NCI-H2029 (cell line): ENCODE measurements around the gene HRG.

Experiments used
- DNase-seq: peaks from one replicate; lab custom pipeline; 2025; lab: John Stamatoyannopoulos, UW

HRG gene

DNA sequence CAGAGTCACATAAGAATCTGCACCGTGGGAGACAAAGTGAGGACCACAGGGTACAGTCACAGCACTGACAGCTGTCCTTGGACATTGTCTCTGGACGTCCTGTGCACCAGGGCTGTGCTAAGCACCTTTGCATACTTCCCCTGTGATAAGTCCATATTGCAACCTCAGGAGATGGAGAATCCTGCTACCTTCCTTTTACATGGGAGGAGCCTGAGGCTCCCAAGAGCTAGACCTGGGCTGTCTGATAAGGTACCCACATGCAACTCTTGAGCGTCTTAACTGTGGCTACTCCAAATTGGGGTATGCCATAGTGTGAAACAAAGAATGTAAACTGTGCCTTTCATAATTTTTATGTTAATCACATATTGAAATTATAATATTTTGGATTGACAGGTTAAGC, 28.1 kb upstream of the HRG start:
- DNase-seq, result no peak

DNA sequence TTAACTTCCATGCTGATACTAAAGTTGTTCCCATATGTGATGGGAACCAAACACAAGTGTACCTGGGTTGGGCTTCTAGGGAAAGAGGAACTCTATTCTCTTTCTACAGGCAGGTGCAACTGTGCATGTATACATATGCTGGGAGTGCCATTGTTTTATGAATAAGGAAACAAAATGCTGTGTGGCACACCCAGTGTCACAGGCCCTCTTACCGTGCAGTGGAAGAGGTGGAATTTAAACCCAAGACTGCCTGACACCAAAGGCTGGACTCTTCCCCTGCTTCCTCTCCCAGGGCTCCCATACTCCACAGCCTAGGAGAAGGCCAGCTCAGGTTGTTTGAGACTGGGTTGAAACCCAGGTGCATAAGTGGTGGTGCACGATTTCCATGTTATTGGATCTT, 27.6 kb upstream of the HRG start:
- DNase-seq, result no peak

DNA sequence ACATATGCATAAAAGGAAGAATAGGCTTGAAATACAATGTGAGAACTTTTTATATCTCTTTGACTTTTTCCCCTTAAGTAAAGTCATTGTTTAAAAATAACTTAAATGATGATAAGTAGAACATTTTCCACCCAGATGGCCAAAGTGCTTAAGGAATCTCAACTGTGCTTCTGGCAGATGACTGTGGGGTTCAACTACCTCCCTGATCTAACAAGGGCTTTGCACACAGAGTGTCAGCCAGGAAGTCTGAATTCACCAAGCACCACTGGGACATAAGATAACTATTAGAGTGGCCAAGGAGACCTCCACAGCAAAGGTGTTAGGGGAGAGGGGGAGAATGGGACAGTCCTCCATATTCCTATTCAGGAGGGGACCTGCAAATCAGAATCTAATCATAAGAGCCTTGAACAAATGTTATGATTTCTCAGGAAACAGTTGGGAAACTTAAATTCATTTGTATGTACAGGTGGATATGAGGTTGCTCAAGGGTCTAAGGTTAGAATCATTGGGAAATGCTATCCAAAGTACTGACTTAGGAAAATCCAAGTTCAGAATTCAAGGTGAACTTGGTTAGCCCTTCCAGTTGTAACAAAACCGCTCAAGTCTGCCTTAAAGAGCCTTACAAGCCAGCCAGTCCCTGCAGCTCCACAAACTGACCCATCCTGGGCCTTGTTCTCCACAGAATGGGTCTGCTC, 25.9 kb upstream of the HRG start, which contains the start of gene FETUB:
FETUB (plus strand) TSS at position 622 of the 695 bp plus-strand sequence; CDS start at position 684, 62 bp downstream.
- DNase-seq, result no peak

DNA sequence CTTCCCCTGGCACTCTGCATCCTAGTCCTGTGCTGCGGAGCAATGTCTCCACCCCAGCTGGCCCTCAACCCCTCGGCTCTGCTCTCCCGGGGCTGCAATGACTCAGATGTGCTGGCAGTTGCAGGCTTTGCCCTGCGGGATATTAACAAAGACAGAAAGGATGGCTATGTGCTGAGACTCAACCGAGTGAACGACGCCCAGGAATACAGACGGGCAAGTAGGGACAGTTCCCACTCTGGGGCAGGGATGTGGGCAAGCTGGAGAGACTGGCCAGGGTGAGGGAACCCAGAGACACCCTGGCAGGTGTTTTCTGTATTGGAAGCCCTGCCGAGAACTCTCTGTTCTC, 25.4 kb upstream of the HRG start:
- DNase-seq, result no peak

DNA sequence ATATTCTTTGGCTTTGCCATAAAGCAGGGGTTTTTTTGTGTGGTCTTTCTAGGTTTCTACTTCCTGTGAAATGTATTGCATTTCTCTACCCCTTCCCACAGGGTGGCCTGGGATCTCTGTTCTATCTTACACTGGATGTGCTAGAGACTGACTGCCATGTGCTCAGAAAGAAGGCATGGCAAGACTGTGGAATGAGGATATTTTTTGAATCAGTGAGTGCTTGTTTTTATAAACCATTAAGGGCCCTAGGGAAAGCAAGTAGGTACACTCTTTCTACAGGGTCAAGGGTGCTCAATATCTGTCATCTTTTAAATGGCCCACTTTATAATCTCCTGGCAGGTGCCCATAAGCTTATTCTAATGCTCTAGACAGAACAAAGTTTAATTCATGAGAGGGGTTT, 24.9 kb upstream of the HRG start:
- DNase-seq, result no peak

DNA sequence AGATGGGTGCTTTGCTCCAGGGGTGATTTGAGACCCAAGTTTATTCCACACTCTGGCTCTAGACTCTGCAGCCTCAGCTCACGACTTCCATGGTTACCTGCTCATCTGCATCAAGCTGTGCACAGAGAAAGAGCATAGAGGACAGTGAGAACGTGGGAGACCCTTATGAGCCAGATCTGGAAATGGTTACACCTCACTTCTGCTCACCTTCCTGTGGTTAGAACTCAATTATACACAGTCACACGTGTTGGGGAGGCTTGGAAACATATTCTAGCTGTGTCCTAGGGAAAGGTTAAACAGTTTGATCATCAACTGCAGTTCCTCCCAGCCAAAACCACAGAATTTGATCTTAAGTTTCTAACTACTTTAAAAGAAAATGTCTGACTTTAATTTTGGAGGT, 23.8 kb upstream of the HRG start:
- DNase-seq, result no peak

DNA sequence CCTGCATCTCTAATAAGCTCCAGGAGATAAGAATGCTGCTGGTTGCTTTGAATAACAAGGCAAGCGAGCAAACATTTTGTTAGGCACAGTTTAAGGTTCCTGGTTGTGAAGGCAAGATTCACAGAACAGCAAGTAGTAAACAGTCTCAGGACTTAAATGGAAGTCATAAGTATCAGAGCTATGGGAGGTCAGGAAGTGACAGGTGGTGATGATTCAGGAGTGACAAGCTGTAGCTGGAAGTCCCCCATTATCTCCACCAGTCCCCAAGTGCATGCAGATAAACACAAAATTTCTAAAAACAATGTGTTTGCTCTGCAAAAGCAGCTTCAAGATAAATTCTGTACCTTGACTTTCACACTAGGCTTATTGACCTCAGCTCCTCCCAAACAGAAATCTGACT, 22.3 kb upstream of the HRG start:
- no peak for DNase-seq

DNA sequence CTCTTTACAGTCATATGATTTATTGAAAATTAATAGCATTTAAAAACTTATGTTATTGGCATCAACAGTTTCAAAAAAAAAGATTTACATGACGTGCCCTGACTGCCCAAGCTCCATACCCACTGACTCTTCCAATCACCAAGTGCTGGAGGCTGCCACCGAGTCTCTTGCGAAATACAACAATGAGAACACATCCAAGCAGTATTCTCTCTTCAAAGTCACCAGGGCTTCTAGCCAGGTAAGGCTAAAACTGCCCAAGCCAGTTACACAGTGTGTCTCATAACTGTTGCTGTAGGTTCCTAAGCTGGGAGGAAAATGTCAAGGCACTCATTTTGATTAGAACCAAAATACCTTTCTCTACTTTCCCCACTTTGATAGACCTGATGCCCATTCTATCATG, 21.1 kb upstream of the HRG start:
- no peak for DNase-seq

DNA sequence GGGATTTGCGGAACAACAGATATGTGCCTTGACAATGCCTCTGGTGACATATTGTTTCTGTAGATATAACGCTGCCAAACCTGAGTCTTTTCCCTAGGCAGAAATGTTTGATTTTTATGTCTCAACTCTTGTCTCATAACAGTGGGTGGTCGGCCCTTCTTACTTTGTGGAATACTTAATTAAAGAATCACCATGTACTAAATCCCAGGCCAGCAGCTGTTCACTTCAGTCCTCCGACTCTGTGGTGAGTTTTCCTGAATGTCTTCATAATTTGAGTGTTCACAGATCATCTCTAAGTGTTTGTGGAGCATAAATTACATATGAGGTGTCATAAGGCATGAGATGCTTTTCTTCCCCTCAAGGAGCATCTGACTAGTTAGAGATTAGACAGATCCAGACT, 19.7 kb upstream of the HRG start:
- no peak for DNase-seq

DNA sequence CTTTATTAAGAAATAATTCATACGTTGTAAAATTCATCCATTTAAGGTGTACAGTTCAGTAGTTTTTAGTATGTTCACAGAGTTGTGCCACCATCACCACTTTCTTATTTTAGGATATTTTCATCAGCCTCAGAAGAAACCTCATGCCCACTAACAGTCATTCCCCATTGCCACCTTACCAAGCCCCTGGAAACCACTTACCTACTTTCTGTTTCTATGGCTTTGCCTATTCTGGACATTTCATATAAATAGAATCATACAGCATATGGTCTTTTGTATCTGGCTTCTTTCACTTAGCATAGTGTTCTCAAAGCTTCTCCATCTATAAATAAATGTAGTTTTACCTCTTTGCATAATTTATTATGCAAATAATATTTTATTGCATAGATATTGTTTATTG, 19.0 kb upstream of the HRG start:
- no peak for DNase-seq

DNA sequence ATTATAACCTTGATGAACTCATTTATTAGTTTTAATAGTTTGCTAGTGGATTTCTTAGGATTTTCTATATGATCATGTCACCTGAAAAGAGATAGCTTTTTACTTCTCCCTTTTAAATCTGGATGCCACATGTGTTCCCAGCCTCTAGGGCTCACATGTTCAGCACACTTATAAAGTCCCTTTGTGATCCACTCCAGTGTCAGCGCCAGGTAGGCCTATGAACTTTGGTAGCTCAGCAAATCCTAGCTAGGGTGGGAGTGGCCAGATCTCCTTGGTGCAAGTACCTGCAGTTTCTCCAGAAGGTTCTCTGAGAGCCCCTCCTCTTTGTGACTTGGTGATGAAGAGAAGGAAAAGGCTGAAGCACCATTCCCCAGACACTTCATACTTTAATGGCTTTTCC, 17.0 kb upstream of the HRG start:
- DNase-seq, result no peak

DNA sequence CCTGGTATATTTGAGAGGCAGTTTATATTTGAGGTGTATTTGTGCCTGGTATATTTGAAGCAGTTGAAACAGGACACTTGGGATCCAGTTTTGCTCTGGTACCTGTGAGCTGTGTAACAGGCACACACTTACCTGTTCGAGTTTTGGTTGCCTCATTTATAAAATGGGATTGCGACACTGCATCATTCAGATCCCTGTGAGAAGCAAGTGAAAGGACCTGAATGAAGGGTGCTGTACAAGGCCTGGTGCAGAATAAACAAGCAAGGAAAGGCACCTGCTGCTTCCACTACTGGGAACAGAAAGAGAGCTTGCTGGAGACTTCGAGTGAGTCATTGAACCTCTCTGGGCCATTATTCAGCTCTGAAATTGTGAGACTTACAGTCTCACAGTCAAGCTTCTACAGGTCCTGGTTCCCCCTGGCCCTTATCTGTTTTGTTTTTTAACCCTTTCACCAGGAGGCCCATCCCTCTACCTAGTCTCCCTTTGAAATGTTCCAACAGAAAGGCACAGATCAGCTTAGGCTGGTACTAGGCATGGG, 14.1 kb upstream of the HRG start:
- DNase-seq, result no peak

DNA sequence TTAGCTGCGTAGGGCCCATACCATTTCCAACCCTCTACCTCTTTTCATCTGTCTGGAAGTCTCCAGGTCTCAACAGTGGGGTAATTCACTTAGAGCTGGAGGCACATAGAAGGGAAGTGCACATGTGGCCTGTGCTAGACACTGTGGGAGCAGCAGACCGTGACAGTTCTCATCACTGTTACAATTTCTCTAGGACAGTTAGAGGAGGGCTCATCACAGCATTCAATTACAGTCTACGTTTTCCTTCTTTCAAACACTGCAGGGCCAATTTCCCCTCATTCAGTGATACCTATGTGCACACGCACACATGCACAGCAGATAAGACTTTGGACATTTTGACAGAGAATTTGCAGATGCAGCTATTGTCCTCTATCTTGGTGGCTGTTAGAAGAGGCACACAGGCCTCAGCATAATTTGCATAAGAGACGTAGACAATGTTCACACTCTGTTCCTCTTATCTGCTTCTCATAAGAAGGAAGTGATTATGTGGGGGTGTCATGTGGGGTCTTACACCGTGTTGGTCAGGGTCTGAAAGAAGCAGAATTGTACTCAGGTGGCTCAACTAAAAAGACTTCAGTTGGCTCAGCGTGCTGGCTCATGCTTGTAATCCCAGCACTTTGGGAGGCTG, 12.6 kb upstream of the HRG start:
- DNase-seq, result no peak

DNA sequence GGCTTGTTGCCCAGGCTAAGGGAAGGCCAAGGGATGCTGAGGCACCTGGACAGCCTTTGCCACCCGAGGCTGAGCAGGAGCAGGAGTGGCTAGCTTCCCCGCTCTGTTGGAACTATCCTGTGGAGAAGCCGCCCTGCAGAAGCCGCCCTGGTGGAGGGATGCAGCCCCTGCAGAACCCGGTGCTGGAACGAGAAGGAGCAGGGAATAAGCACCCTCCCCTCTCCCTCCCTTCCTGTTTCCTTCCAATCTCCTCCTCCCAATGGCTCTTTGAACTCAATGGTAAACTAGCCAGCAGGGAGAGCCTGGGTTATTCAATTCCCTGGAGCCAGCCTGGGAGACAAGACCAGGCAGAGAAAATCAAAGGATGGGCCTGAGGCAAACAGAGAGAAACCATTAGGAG, 11.8 kb upstream of the HRG start:
- DNase-seq, result no peak

DNA sequence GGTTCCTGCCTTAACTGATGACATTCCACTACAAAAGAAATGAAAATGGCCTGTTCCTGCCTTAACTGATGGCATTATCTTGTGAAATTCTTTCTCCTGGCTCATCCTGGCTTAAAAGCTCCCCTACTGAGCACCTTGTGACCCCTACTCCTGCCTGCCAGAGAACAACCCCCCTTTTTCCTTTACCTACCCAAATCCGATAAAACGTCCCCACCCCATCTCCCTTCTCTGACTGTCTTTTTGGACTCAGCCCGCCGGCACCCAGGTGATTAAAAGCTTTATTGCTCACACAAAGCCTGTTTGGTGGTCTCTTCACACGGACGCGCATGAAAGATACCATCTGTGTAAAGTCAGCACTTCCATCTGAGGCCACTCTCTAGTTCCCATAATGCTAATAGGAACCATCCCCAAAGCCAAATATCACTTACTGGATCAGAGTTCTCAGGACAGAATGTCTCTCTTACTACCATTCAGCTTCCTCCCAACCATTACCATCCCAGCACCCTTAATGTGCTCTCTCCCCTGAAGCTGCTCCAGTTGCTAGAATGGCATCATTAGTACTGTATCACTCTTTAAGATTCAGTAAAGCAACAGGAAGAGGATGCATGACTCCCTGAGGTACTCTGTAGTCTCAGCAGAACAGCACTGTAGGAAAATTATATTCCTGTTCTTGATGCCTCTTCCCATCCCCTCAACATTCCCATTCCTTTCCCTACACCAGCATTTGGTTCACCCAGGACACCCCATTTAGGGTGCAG, 2.3 kb upstream of the HRG start:
- DNase-seq, result no peak

DNA sequence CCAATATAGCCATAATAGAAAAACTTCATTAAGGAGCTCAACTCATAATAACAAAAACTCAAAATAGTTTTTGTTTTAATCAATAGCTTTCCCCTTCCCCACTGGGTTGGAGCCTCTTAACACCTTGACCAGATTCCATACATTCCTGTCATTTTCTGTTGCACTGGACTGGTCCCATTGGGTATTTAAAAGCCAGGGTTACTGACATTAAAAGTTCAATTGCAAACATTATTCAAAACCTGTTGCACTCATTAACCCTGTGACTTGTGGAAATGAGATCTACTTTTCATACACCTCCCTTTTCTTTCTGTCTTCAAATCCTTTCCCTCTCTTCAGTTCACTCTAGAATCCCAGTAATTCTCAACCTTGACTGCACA, 1.7 kb upstream of the HRG start:
- DNase-seq, result no peak

DNA sequence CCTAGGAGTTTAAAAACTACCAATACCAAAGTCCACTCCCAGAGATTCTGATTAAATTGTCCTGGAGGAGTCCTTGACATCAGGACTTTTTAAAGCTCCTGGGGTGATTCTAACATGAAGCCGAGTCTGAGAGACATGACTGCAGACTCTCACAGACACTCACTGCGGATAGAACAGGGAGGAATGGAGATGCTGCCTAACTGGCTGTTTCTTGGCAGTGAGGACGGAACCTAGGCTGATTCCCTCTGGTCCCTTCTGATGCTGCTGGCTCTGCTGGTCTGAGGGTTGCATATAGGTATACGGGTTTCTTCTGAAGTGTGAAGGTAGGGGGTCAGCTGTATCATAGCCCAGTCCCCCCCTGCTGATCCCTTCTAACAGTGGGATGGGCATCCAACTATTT, 1.3 kb upstream of the HRG start:
- no peak for DNase-seq

DNA sequence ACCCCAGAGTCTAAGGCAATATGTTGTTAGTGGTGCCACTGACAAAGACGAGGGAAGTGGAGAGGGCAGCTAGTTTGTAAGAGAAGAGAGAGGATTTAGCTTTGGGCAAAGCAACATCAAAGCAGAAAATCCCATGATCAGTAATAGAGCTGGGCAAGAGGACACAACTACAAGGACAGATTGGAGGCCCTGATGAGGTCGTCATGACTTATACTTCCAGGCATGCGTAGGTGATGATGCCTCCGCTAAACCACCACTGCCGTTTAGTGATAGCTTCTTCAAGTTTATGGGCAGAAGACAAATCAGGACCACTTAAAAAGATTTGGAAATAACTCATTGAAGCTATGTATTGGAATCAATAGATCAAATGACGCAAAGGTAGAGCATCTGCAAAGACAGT, 2.6 kb downstream of the HRG start:
- no peak for DNase-seq

DNA sequence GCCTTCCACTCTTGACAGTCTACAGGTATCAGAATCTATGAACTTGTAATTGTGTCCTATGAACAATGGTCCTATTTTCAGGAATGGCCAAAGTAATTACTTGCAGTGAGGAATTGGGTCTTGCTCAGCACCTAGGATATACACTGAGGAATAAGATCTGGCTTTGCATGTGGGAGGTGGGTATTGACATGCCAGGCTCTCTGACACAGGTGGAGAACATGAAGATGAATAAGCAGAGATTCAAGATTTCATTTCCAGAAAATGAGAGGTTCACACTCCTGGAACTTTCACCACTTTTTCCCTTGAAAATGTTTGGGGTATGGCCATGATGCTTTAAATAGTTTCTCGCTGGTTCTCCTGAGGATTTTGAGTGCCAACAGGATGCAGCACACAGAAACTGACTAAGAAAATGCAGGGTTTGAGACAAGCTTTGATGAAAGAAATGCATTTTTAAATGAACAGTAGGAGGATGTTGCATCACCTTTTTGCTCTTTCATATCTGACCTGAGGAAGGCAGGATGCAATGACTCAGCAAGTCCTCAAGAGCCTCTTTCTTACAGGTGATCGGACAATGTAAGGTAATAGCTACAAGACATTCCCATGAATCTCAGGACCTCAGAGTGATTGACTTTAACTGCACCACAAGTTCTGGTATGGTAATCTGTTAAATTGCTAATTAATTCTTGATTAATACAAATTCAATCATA, 3.7 kb downstream of the HRG start:
- no peak for DNase-seq

DNA sequence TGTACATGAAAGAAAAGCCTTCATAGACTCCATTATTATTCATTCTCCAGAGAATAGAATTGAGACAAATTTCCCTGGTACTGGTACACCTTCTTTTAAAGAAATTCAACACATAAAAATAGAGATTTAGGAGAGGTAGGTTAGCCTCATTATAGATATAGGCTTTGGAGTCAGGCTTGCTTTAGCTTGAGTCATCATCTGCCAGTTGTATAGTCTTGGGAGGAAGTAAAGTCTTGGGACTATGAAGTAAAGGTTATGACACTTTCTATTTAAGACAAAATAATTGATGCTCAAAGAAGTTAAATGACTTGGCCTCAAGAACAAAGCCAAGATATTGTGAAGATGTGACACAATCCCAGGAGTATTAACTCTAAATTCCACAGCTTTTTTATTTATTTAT, 4.3 kb downstream of the HRG start:
- no peak for DNase-seq

DNA sequence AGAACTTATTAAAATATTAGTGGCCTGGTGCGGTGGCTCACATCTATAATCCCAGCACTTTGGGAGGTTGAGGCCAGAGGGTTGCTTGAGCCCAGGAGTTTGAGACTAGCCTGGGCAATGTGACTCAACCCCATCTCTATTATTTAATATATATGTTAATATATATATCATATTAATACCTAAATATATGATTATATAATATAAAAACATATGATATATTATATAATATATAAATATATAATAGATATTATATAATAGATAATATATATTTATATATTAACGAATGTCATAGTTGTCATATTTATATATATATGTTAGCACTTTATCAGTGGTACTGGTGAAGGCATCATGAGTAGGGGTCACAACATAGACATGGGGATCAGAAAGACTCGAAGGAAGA, 5.2 kb downstream of the HRG start:
- no peak for DNase-seq

DNA sequence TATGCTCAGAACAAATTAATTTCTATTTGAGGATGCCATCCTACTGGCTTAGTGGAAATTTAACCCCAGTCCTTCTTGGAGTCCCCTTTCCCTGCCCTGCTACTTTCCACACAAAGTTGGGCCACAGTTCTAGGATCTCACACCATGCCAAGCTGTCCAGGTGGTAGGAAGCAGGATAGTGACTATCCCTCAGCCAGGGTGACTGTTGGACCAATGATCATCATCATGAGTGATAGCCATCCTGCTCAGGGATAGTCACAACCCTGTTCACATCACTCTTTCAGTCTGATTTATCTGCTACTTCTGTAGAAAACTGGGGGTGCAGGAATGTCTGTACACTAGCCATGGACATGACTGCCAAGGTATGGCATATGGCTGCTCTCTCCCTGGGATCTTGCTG, 12.8 kb downstream of the HRG start:
- no peak for DNase-seq

DNA sequence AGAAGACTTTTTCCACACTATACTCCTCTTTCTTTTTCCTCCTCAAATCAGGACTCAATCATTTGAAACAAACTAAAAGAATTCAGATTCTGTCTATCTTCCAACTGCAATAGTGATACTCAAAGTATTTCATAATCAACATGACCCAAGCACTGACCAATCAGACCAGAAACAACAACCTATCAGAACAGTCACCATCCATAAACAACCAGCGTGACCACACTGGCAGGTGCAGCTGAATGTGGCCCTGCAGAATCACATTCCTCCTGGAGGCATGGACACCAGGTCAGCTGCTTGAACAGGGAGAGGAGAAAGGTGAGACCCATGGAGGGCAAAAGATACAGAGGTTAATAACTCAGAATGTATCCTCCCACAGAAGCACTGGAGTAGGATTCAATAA, 13.3 kb downstream of the HRG start:
- DNase-seq, result no peak
